GM21825 (cell line): ENCODE results near the gene SLC39A13.

Source experiments
- ATAC-seq: cut with Tn5 transposase; IDR thresholded peaks from one replicate; pipeline ENCODE4 v1.9.1; 2021; ENCODE audit warnings: mild to moderate bottlenecking, moderate library complexity; ENCODE audit not compliant: unreplicated experiment

SLC39A13 gene

DNA sequence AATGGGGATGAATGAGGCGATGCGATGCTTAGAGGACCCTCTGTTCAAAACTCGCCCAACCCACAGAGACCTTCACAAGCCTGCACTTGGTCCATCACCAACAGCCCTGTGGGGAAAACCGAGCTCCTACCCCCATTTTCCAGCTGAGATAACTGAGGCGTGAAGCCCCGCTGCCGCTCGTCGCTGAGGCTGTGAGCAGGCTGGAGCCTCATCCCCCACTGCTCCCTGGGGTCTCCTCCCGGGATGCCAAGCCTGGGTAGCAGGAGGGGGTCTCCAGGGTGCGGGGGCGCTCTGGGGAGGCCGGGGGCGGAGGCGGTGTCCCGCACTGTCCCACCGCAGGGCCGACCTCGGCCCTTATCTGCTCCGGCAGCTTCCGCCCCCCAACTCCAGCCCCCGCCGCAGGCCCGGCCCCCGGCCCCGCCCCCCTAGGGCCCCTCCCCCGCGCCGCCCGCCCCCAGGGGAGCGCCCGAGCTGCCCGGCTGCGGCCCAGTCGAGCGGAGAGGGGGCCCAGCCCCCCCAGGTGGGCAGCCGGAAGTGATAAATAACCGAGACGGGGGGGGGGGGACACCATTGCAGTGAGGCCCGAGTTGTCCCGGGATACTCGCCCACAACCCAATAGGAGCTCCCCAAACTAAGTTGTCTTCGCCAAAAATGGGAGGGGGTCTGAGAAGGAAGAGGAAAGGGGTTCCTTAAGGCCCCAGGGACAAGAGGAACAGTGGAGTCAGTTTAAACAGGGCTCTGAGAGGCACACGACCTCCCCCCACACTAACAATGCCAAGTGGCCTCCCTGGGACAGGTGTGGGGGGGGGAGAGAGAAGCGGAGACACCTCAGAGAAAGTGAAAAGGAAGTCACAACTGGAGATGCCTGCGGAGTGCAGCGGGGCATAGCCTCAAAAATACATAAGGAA is 8.3 kb upstream of the SLC39A13 start:
- ATAC-seq, result peak; percentile 38

GRCh38 chr11:47400768-47401279 is 7.6 kb upstream of the SLC39A13 start:
- peak; percentile 53 for ATAC-seq

GRCh38 chr11:47403135-47403534 is 5.3 kb upstream of the SLC39A13 start:
- ATAC-seq, result no peak

- ATAC-seq, result no peak
Measured at GRCh38 chr11:47403571-47403970, 4.8 kb upstream of the SLC39A13 start.

DNA sequence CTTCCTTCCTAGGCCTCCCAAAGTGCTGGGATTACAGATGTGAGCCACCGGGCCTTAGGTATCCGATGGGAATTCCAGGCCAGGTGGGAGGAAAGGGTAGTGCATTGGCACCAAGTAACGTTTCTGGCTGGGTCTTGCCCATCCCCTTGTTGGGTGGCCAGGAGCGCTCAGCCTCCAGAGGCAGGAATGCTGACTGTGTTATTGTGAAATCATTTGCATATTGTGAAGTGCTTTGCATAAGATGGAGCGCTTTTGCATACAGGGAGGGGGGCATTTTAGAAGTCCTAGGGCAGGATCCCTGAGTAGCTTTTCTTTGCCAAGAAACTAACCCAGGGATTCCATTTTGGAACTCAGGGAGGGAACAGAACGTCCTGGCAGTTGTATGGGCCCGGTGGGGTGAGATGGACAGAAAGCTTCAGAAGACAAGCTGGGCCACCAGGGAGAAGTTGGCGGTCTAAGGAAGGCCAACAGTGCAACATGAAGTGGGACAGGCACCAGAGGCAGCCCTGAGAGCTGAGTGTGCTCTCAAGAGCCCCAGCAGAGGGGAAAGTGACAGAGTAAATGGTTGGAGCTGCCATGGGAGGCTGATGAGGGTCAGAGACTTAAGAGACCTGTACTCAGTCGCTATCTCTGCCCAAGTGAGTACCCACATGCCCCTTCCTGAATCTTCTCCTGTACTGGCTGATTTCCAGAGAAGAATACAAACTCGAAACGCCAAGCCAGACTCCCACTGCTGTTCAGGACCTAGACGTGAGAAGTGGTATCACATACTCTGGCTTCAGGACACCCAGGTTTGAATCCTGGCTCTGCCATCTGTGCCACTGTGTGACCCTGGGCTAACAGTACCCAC is 1.3 kb upstream of the SLC39A13 start:
- ATAC-seq, result no peak

DNA sequence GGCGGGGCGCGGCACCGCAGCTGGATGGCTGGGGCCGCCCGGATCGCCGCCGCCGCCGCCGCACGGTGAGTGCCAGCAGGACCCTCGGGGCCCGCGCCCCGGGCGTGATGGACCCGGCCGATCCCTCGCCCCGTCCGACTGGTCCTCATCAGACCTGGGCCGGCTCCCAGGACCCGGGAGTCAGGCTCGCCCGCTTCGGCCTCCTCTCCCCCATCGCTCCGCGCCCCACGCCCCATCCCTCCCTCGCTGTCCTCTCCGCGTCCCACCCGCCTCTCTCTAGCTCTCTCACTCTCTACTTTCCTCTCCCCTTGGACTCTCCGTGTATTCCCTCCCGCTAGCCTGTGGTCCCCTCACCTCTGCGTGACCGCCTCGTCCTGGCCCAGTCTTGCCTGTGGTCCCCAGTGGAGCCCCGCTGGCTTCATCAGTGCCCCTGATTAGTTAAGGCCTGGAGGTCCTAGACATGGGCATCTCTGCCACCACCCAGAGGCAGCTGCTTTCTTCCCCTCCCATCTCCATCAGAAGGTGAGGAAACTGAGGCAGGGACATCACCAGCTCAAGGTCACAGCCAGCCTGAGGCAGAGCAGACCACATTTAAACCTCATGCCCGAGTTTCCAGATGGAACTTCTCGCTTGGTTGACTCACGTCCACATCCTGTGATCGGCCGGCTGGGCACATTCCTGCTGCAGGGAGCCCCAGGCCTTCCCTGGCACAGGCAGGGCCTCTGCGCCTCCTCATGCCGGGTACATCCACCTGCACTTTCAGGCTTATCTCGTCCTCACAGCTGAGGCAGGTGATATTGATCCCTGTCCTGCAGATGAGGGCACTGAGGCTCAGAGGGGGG is 429 bp downstream of the SLC39A13 start:
- no peak for ATAC-seq

DNA sequence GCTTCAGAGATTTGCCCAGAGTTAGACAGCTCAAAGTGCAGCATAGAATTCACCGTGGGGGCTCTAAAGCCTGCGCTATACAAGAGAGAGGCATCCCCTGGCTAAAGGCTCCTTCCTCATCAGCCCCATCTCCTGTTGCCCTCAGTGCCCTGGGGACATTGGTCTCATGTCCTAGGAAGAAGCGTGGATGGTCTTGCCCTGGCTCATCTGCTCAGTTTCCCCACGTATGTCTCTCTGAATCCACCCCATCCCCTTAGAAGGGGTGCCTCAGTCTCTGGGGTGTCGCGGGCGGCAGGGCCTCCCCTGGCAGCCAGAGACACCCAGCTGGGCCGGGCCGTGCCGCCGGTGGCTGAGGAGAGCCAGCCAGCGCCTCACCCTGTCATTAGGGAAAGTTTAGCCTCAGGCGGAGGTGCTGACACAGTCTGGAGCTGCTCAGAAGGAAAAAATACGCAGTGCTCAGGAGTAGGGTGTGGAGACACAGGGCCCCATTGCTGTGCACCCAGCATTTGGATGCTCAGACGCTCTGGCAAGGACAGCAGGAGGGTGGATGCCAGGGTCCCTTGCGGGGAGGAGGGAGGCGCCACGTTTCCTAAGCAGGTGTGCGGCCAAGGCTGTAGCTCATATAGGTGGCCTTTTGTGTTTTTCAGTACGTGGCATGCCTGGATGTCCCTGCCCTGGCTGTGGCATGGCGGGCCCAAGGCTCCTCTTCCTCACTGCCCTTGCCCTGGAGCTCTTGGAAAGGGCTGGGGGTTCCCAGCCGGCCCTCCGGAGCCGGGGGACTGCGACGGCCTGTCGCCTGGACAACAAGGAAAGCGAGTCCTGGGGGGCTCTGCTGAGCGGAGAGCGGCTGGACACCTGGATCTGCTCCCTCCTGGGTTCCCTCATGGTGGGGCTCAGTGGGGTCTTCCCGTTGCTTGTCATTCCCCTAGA is 1.3 kb downstream of the SLC39A13 start:
- no peak for ATAC-seq

DNA sequence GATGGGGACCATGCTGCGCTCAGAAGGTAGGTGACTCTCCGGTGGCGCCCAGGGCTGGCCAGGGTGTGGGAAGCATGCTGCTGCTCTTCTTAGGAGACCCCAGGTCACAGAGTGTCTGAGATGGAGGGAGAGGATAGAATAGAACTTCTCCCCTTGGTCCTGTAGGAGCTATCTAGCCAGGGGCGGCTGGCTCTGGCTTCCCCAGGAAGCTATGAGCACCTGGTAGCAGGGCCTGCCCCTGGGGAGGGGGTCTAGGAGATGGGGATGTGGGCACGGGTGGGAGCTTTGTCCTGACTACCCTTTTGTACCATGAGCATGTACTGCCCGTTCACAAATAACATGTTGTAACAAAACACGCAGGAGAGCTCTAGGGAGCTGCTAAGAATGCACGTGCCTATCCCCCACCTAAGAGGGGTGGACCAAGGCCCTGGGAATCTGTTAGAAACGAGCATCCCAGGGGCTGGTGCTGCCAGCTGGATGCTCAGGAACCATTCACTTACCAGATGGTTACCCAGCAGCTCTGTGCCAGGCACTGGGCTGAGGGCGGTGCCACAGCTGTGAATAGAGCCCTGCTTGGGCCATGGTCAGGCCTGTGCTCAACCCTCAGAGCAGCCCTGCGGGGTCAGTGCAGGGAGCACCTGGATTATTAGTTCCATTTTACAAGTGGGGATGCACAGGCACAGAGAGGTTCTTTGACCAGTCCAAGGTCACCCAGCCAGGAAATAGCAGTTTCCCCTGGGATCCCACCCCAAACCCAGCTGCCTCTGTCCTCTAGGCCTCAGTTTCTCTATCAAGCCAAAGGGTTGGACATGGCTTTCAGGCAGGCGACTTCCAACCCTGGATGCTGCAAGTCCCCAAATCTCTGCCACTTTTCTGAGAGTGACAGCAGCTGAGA is 2.2 kb downstream of the SLC39A13 start:
- no peak for ATAC-seq

DNA sequence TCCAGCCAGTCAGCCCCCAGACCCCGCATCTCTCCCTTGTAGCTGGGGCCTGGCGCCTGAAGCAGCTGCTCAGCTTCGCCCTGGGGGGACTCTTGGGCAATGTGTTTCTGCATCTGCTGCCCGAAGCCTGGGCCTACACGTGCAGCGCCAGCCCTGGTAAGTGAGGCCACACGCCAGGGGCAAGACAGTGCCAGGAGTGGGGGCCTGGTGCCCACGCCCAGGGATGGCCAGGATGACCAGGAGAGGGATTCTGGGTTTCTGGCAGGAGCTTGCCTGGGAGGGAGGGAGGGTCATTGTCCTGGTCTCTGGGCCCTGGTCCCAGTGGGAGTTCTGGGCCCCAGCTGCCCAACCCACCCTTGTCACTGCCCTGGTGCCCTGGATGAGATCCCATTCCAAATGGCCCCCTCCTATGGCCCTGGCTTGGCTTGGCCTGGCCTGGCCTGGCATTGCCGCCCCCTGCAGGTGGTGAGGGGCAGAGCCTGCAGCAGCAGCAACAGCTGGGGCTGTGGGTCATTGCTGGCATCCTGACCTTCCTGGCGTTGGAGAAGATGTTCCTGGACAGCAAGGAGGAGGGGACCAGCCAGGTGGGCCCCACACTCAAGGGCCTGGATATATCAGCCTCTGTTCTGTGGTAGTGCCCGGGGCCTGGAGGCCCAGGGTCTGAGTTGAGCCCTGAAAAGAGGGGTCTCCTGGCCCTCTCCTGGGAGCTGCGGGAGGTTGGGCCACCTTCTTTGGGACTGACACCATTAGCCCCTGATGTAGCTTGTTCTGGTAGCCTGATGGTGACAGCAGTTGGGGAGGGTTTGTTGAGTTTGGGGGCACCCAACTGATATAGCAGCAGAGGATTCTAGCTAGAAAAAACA is 3.7 kb downstream of the SLC39A13 start:
- no peak for ATAC-seq

DNA sequence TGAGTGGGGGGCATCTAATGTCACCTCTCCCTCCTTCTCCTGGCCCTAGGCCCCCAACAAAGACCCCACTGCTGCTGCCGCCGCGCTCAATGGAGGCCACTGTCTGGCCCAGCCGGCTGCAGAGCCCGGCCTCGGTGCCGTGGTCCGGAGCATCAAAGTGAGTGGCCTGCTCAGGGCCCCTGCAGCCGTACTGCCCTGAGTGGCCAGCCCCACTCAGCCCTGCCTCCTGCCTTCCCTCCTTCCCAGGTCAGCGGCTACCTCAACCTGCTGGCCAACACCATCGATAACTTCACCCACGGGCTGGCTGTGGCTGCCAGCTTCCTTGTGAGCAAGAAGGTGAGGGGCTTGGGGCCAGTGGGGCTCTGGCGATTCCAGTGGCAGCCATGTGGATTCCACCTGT is 5.0 kb downstream of the SLC39A13 start:
- no peak for ATAC-seq

GRCh38 chr11:47413908-47414684 is 5.7 kb downstream of the SLC39A13 start:
- ATAC-seq, result no peak

- no peak for ATAC-seq
Measured at GRCh38 chr11:47414685-47415070, 6.3 kb downstream of the SLC39A13 start.

DNA sequence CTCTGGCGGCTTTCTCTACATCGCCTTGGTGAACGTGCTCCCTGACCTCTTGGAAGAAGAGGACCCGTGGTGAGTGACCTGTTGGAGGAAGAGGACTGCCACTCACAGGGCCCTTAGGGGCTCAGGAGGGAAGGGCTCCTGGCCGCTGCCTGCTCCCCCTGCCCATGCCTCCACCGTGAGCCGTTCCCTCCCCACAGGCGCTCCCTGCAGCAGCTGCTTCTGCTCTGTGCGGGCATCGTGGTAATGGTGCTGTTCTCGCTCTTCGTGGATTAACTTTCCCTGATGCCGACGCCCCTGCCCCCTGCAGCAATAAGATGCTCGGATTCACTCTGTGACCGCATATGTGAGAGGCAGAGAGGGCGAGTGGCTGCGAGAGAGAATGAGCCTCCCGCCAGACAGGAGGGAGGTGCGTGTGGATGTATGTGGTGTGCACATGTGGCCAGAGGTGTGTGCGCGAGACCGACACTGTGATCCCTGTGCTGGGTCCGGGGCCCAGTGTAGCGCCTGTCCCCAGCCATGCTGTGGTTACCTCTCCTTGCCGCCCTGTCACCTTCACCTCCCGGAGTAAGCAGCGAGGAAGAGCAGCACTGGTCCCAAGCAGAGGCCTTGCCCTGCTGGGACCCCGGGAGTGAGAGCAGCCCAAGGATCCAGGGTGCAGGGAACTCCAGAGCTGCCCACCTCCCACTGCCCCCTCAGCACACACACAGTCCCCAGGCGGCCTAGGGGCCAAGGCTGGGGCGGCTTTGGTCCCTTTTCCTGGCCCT is 6.9 kb downstream of the SLC39A13 start:
- ATAC-seq, result no peak

DNA sequence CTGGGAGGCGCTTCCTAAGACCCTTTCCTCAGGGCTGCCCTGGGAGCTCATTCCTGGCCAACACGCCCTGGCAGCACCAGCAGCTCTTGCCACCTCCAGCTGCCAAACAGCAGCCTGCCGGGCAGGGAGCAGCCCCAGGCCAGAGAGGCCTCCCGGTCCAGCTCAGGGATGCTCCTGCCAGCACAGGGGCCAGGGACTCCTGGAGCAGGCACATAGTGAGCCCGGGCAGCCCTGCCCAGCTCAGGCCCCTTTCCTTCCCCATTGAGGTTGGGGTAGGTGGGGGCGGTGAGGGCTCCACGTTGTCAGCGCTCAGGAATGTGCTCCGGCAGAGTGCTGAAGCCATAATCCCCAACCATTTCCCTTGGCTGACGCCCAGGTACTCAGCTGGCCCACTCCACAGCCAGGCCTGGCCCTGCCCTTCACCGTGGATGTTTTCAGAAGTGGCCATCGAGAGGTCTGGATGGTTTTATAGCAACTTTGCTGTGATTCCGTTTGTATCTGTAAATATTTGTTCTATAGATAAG is 7.6 kb downstream of the SLC39A13 start:
- ATAC-seq, result no peak

DNA sequence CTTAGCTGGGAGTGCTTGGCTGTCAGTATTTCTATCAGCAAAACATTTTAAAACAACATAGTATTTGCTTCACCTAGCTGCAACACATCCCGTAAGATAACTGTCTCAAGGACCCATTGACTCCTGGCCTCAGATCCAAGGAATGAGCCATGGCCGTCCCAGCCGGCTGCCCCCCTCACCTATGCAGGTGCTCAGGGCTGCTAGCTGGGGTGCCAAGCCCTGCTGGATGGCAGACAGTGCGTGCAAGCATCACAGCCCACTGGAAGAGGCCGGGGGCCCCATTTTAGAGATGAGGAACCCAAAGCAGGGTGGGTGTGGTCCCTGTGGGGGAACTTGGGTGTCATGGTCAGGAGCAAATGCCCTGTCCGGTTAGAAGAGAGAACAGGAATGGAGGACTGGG is 9.3 kb downstream of the SLC39A13 start:
- no peak for ATAC-seq
